Smooth muscle cell (in vitro differentiated cells): ENCODE results near the gene BFSP1. TPM values are rescaled to one million over a fixed set of nuclear protein-coding genes. Genes with fewer than 3 reads are reported as not detected.

ENCODE experiments used
- DNase-seq: peaks from one replicate; lab custom pipeline; 2025; ENCODE audit not compliant: unreplicated experiment; lab: John Stamatoyannopoulos, UW
- H2AFZ ChIP-seq: fragments of 200-600 bp; sonication (generic); 2 replicates; pipeline ENCODE4 v1.6.0; 2016; ENCODE audit warnings: antibody characterized with exemption, low read depth, mild to moderate bottlenecking
- H3F3A ChIP-seq: fragments of 200-600 bp; sonication (generic); 2 replicates; pipeline ENCODE4 v1.6.0; 2017; ENCODE audit warnings: antibody characterized with exemption, low read depth
- H3K27ac ChIP-seq: fragments of 200-600 bp; sonication (generic); 2 replicates; pipeline ENCODE4 v1.5.1; 2016; ENCODE audit warnings: low read depth, mild to moderate bottlenecking
- H3K27me3 ChIP-seq: fragments of 200-600 bp; sonication (generic); 2 replicates; pipeline ENCODE4 v1.6.1; 2016; ENCODE audit warnings: low read depth, mild to moderate bottlenecking
- H3K36me3 ChIP-seq: fragments of 200-600 bp; sonication (generic); 2 replicates; pipeline ENCODE4 v1.5.1; 2016; ENCODE audit warnings: low read depth
- H3K4me1 ChIP-seq: fragments of 200-600 bp; sonication (generic); 2 replicates; pipeline ENCODE4 v1.5.1; 2016; ENCODE audit warnings: low read depth
- H3K4me2 ChIP-seq: fragments of 200-600 bp; sonication (generic); 2 replicates; pipeline ENCODE4 v1.6.0; 2016; ENCODE audit warnings: mild to moderate bottlenecking
- H3K4me3 ChIP-seq: fragments of 200-600 bp; sonication (generic); 2 replicates; pipeline ENCODE4 v1.5.1; 2016; ENCODE audit warnings: mild to moderate bottlenecking
- H3K79me2 ChIP-seq: fragments of 200-600 bp; sonication (generic); 2 replicates; pipeline ENCODE4 v1.6.0; 2016; ENCODE audit warnings: low read depth, mild to moderate bottlenecking
- H3K9ac ChIP-seq: fragments of 200-600 bp; sonication (generic); 2 replicates; pipeline ENCODE4 v1.6.0; 2016; ENCODE audit warnings: low read depth
- H3K9me3 ChIP-seq: fragments of 200-600 bp; sonication (generic); replicated peaks from 2 replicates; pipeline ENCODE4 v1.5.1; 2016; ENCODE audit warnings: low read depth
- H4K20me1 ChIP-seq: fragments of 200-600 bp; sonication (generic); 2 replicates; pipeline ENCODE4 v1.6.0; 2016; ENCODE audit warnings: low read depth
- WGBS: methylation state at CpG from one replicate; pipeline ENCODE4 v1.1.7; 2016; ENCODE audit warnings: low lambda C conversion rate; 5-methylcytosine and 5-hydroxymethylcytosine counted together
- polyA plus RNA-seq: library from polyadenylated mRNA; unstranded; fragments of >200 nt; fragmentation: Nextera tagmentation; extraction: Ambion mirVana; gene quantifications from 2 replicates; pipeline ENCODE4 v1.2.1, GENCODE V29; 2016
- total RNA-seq: library from RNA; depleted of rRNA; stranded (reverse); fragments of >200 nt; gene quantifications from 2 replicates; pipeline ENCODE4 v1.2.3, GENCODE V29; 2014
- TF ChIP-seq, protein P1 (sequence below): fragments of 200-600 bp; sonication (generic); IDR thresholded peaks from 2 replicates; pipeline ENCODE4 v1.5.1; 2017; ENCODE audit warnings: borderline replicate concordance, mild to moderate bottlenecking, antibody characterized with exemption; ENCODE audit not compliant: insufficient read depth, poor library complexity, severe bottlenecking

The BFSP1 gene
- total and polyA plus RNA-seq, 2 experiments from 2014 or later, result 0.76 to 1.6 TPM

DNA sequence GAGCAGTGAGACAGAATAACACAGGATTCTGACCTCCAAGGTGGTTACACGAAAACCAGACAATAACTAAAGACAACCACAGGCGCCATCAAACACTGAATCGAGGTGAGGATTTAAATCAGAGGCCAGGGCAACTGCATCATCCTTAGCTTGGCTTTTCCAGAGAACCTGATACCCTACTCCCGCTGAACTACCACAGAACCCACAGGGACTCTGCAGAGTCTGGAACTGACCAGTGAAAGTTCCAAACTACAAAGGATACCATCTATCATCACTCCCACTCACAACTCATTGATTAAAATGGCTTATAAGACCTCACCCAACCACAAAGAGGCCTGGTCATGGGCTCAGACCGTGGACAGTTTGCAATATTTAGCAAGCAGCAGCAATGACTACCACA lies 85.0 kb downstream of the BFSP1 start:
- Histone ChIP-seq H3K9ac (no peak overlapping the region), H3K4me3 (no peak overlapping the region), H3F3A (no peaks in the 10 kb centered on the region), H4K20me1 (no peaks in the 10 kb centered on the region), H3K9me3 (no peaks in the 10 kb centered on the region), H3K4me1 (no peaks in the 10 kb centered on the region), H3K79me2 (no peaks in the 10 kb centered on the region), H3K27ac (no peak overlapping the region), H3K27me3 (peaks cover 24% of the 10 kb centered on the region), H3K36me3 (no peaks in the 10 kb centered on the region), H3K4me2 (no peak overlapping the region), H2AFZ (no peak overlapping the region)
- TF ChIP-seq, protein P1, sequence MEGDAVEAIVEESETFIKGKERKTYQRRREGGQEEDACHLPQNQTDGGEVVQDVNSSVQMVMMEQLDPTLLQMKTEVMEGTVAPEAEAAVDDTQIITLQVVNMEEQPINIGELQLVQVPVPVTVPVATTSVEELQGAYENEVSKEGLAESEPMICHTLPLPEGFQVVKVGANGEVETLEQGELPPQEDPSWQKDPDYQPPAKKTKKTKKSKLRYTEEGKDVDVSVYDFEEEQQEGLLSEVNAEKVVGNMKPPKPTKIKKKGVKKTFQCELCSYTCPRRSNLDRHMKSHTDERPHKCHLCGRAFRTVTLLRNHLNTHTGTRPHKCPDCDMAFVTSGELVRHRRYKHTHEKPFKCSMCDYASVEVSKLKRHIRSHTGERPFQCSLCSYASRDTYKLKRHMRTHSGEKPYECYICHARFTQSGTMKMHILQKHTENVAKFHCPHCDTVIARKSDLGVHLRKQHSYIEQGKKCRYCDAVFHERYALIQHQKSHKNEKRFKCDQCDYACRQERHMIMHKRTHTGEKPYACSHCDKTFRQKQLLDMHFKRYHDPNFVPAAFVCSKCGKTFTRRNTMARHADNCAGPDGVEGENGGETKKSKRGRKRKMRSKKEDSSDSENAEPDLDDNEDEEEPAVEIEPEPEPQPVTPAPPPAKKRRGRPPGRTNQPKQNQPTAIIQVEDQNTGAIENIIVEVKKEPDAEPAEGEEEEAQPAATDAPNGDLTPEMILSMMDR, result no peak
- 89% methylated on average over 5 of the region's 5 CpGs for WGBS
- no peak for DNase-seq

DNA sequence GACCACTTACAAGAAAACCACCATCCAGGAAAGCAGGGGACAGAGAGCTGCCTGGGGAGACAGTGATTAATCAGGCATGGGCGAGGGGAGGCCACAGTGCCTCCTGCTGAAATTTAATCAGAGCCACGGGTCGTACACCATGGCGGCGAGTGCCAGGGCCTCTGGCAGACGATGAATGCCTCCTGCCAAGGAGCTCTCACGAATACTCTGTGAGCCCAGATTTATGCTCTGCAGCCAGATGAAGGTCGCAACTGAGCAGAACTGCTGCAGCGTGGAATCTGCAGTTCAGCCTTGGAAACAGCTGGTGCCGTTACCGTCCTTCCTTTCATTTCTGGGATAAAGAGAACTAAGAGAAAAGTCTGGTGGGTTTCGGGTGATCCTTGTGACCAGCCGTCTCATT lies 85.6 kb downstream of the BFSP1 start:
- H3K9me3 ChIP-seq, result no peaks in the 10 kb centered on the region
- no peak for DNase-seq
- peaks cover 24% of the 10 kb centered on the region for H3K27me3 ChIP-seq
- WGBS, result 91% methylated on average over 13 of the region's 13 CpGs
- H3K4me2 ChIP-seq, result no peak overlapping the region
- no peak overlapping the region for H2AFZ ChIP-seq
- H3K9ac ChIP-seq, result no peak overlapping the region
- H3K4me3 ChIP-seq, result no peak overlapping the region
- no peaks in the 10 kb centered on the region for H3K4me1 ChIP-seq
- H3K79me2 ChIP-seq, result no peaks in the 10 kb centered on the region
- H3K27ac ChIP-seq, result no peak overlapping the region
- H3F3A ChIP-seq, result no peaks in the 10 kb centered on the region
- H4K20me1 ChIP-seq, result no peaks in the 10 kb centered on the region
- TF ChIP-seq, protein P1, result no peak
- no peaks in the 10 kb centered on the region for H3K36me3 ChIP-seq

DNA sequence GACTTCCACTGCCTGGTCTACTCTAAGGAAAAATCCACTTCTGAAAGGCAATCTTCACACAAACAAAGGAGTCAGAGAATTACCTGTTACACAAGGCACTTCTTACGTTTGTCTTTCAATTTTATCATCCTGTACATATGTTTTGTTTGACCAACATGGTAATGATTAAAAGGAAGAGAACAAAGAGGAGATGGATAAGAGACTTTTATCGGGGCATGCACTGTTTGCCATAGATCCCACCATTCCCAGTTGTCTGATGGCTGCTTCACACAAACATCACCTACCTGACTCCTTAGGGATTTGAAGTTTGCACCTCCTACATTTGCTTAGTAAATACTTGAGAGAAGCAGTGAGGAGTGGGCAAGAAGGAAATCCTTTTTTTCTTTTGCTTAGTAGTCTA lies 87.1 kb downstream of the BFSP1 start:
- no peak overlapping the region for H3K4me2 ChIP-seq
- TF ChIP-seq, protein P1, result no peak
- DNase-seq, result no peak
- H3K36me3 ChIP-seq, result no peaks in the 10 kb centered on the region
- no peaks in the 10 kb centered on the region for H3K9me3 ChIP-seq
- no peak overlapping the region for H2AFZ ChIP-seq
- H3K4me1 ChIP-seq, result no peaks in the 10 kb centered on the region
- WGBS, result 71% methylated on average over 2 of the region's 2 CpGs
- H3F3A ChIP-seq, result no peaks in the 10 kb centered on the region
- H3K9ac ChIP-seq, result no peak overlapping the region
- H3K27me3 ChIP-seq, result peaks cover 24% of the 10 kb centered on the region
- H3K79me2 ChIP-seq, result no peaks in the 10 kb centered on the region
- H4K20me1 ChIP-seq, result no peaks in the 10 kb centered on the region
- H3K27ac ChIP-seq, result no peak overlapping the region
- no peak overlapping the region for H3K4me3 ChIP-seq

Other genes starting within 250 kb of the BFSP1 start
- gene DSTN, start 38.7 kb upstream of the BFSP1 start, total RNA-seq, result 486 and 582 TPM in 2 replicates
- gene DSTN, start 38.7 kb upstream of the BFSP1 start, polyA plus RNA-seq, result 534 and 559 TPM in 2 replicates
- 142 and 180 TPM in 2 replicates for gene RRBP1, start 150.9 kb upstream of the BFSP1 start, total RNA-seq
- 224 and 226 TPM in 2 replicates for gene RRBP1, start 150.9 kb upstream of the BFSP1 start, polyA plus RNA-seq
- gene BANF2, start 168.6 kb upstream of the BFSP1 start, total RNA-seq, result not detected in 2 replicates
- not detected in 2 replicates for gene BANF2, start 168.6 kb upstream of the BFSP1 start, polyA plus RNA-seq